HEK293T (cell line): ENCODE data around the gene CTPS1.

Experiments
- CTCF ChIA-PET: fragments of 350-600 bp; formaldehyde crosslinking; extraction: SDS; loops from one replicate; lab custom pipeline; 2021; ENCODE audit warnings: antibody characterized with exemption, inconsistent platforms; lab: Yijun Ruan, JAX
- POLR2A ChIA-PET: fragments of 350-600 bp; formaldehyde crosslinking; extraction: SDS; loops from one replicate; lab custom pipeline; 2020; ENCODE audit warnings: antibody characterized with exemption, inconsistent platforms; lab: Yijun Ruan, JAX
- DNase-seq: peaks from one replicate; pipeline ENCODE4 v3.0.0; 2012; ENCODE audit warnings: mixed read lengths; ENCODE audit errors: extremely low spot score
- ARNT ChIP-seq: fragments of 450-650 bp; IDR thresholded peaks from 2 replicates; pipeline ENCODE4 v1.6.1; 2017; ENCODE audit warnings: mild to moderate bottlenecking
- BHLHE40 ChIP-seq: fragments of 450-650 bp; IDR thresholded peaks from 2 replicates; pipeline ENCODE4 v1.6.1; 2016; ENCODE audit warnings: mild to moderate bottlenecking, moderate library complexity, borderline replicate concordance
- CTBP1 ChIP-seq: fragments of 450-650 bp; IDR thresholded peaks from 2 replicates; pipeline ENCODE4 v1.6.1; 2016; ENCODE audit warnings: borderline replicate concordance
- ELF4 ChIP-seq: fragments of 450-650 bp; IDR thresholded peaks from 2 replicates; pipeline ENCODE4 v1.6.1; 2017; ENCODE audit warnings: antibody characterized with exemption
- FOXA1 ChIP-seq: fragments of 450-650 bp; IDR thresholded peaks from 2 replicates; pipeline ENCODE4 v1.6.1; 2016; ENCODE audit warnings: mild to moderate bottlenecking
- FOXK2 ChIP-seq: fragments of 450-650 bp; IDR thresholded peaks from 2 replicates; pipeline ENCODE4 v1.6.1; 2016; ENCODE audit warnings: mild to moderate bottlenecking
- FOXM1 ChIP-seq: fragments of 450-650 bp; IDR thresholded peaks from 2 replicates; pipeline ENCODE4 v1.6.1; 2017; ENCODE audit warnings: mild to moderate bottlenecking, borderline replicate concordance
- HDGF ChIP-seq: fragments of 450-650 bp; IDR thresholded peaks from 2 replicates; pipeline ENCODE4 v1.6.1; 2017; ENCODE audit warnings: antibody characterized with exemption, borderline replicate concordance
- L3MBTL2 ChIP-seq: fragments of 450-650 bp; conservative IDR thresholded peaks from 2 replicates; pipeline ENCODE4 v1.6.1; 2016; ENCODE audit warnings: mild to moderate bottlenecking
- LEF1 ChIP-seq: fragments of 450-650 bp; IDR thresholded peaks from 2 replicates; pipeline ENCODE4 v1.6.1; 2017; ENCODE audit warnings: mild to moderate bottlenecking, borderline replicate concordance
- NFRKB ChIP-seq: fragments of 450-650 bp; IDR thresholded peaks from 2 replicates; pipeline ENCODE4 v1.6.1; 2016; ENCODE audit warnings: mild to moderate bottlenecking, moderate library complexity
- SP1 ChIP-seq: fragments of 450-650 bp; IDR thresholded peaks from 2 replicates; pipeline ENCODE4 v1.6.1; 2017
- SUZ12 ChIP-seq: fragments of 450-650 bp; IDR thresholded peaks from 2 replicates; pipeline ENCODE4 v1.6.1; 2016; ENCODE audit warnings: mild to moderate bottlenecking
- TARDBP ChIP-seq: fragments of 450-650 bp; IDR thresholded peaks from 2 replicates; pipeline ENCODE4 v1.6.1; 2016
- ZNF384 ChIP-seq: fragments of 450-650 bp; IDR thresholded peaks from 2 replicates; pipeline ENCODE4 v1.6.1; 2016
- TF ChIP-seq, protein P1 (sequence below): fragments of 450-650 bp; IDR thresholded peaks from 2 replicates; pipeline ENCODE4 v1.6.1; 2016

CTPS1 gene

DNA sequence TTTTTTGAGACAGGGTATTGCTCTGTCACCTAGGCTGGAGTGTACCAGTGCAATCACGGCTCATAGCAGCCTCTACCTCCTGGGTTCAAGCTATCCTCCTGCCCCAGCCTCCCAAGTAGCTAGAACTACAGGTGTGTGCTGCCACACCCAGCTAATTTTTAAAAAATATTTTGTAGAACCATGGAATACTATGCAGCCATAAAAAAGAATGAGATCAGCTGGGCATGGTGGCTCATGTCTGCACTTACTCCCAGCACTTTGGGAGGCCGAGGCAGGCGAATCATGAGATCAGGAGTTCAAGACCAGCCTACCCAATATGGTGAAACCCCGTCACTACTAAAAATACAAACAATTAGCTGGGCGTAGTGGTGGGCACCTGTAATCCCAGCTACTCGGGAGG lies 29.9 kb upstream of the CTPS1 start:
- no peak for DNase-seq
- CTCF ChIA-PET, result interaction anchor here (0.7 to 5.6 kb wide), 10 partner anchors 10 to 175 kb away, joined by 3 to 58 read pairs (median 7); partner anchors contain the start of gene CITED4
- TF ChIP-seq FOXK2 (no peak), ZNF384 (no peak), TARDBP (no peak), HDGF (no peak), BHLHE40 (no peak), SP1 (no peak)
- TF ChIP-seq, protein P1, sequence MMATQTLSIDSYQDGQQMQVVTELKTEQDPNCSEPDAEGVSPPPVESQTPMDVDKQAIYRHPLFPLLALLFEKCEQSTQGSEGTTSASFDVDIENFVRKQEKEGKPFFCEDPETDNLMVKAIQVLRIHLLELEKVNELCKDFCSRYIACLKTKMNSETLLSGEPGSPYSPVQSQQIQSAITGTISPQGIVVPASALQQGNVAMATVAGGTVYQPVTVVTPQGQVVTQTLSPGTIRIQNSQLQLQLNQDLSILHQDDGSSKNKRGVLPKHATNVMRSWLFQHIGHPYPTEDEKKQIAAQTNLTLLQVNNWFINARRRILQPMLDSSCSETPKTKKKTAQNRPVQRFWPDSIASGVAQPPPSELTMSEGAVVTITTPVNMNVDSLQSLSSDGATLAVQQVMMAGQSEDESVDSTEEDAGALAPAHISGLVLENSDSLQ, result no peak
- POLR2A ChIA-PET, result interaction anchor here (2.0 to 2.1 kb wide), 2 partner anchors 87 kb away, joined by 7 to 9 read pairs; partner anchors contain the start of gene CITED4

DNA sequence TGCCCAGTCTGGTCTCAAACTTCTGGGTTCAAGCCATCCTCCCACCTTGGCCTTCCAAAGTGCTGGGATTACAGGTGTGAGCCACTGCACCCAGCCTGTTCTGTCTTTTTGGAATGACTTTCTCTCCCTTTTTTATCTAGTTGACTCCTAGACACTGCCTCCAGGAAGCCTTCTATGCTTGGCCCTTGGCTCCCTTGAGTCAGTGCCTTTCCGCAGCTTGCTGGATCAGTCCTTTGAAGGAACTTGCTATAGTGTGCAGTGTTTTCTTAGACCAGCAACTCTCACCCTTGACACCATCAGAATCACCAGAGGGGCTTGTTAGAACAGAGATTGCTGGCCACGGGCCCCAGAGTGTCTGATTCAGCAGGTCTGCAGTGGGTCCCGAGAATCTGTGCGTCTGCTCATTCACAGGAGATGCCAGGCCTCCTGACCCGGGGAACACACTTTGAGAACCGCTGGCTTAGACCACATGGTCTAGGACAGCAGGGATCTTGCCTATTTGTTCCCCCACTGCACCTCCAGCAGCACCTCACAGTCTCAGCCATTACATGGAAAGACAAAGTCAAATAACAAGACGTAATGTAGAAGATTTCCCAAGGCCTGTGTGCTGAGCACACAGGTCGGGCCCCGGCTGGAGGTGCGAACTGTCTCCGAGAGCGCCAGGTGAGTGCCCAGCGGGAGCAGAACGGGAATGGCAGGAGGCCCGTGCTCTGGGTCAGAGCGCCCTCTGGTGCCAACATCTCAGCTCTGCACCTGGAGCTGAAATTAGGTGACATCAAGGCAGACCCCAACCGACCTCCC lies 27.4 kb upstream of the CTPS1 start:
- TF ChIP-seq L3MBTL2 (peak; percentile 48), BHLHE40 (no peak)
- peak; percentile 87 for DNase-seq
- POLR2A ChIA-PET, result interaction anchor here (1.0 kb wide), 1 partner anchor 90 kb away, joined by 4 read pairs; the partner anchor contains the start of gene CITED4
- CTCF ChIA-PET, result interaction anchor here (0.6 to 5.6 kb wide), 12 partner anchors 10 to 458 kb away, joined by 3 to 58 read pairs (median 4); partner anchors contain the start of gene CITED4

DNA sequence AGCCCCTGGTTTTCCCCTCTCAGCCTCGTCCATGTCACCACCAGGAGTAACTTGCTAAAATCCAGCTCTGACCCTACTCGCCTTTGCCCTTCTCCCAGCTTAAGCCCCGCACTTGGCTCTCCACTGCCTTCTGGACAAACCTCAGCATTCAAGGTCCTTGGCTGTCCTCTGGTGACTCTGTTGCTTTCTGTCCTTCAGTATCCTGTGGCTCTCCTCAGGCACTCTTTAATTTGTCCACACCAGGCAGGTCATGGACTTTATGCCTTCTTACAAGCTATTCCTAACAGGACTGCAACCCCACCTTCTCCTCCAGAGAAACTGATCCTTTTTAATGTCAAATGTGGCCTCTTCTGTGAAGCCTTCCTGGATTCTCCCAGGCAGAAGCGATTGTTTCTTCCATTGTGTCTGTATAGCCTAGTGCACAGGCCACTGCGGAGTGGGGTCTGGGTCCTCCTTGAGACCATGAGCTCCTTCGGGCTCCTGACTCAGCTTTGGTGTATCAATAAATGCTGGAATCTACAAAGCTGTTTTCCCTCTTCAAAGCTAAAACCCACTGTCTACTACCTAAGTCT lies 26.7 kb upstream of the CTPS1 start:
- TF ChIP-seq LEF1 (no peak), HDGF (no peak), SP1 (no peak), BHLHE40 (no peak), L3MBTL2 (no peak)
- ChIA-PET CTCF (interaction anchor here (0.6 to 5.6 kb wide), 12 partner anchors 9 to 457 kb away, joined by 3 to 58 read pairs (median 4); partner anchors contain the start of gene CITED4), POLR2A (interaction anchor here (1.0 kb wide), 1 partner anchor 90 kb away, joined by 4 read pairs; the partner anchor contains the start of gene CITED4)
- no peak for DNase-seq

DNA sequence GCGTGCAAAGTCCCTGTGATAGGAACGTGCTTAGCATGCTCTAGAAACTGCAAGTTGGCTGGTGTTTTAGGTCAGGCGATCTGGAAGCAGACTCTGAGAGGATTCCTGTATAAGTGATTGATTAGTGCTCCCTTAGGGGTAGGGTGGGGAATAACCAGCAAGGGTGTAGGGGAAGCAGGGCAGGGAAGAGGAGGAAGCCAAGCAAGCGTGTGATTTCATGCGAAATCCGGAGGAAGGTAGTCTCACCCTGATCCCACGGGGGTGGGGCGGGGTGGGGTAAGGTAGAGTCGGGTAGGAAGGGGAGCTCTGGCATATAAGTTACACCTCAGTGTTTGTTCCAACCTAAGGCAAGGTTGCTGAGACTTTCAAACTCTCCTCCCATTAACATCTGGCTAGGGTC lies 24.9 kb upstream of the CTPS1 start:
- DNase-seq, result no peak
- ChIA-PET CTCF (interaction anchor here (1.0 to 1.9 kb wide), 3 partner anchors 11 to 180 kb away, joined by 4 to 14 read pairs (median 4); no protein-coding TSS in a partner anchor), POLR2A (no interaction called here)
- TF ChIP-seq, protein P1, result no peak
- TF ChIP-seq FOXA1 (no peak), L3MBTL2 (no peak), HDGF (no peak), SUZ12 (no peak), NFRKB (no peak), ZNF384 (no peak)

DNA sequence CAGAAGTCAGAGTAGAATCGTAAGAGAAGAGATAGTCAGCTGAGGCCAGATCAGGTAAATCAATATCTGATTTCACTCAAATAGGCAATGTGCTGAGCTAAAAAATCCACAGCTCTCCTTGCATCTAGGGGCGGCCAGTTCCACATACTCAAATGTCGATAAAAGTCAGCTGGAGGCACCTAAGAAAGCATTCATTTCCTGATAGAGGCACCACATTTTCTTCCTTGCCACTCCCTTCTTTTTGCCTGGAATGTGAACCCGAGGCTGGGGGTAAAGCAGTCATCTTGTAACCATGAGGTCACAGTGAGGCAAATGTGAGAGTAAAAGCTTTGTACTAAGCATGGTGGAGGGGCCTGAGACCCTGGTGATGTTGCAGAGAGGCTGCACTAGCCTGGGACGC lies 24.2 kb upstream of the CTPS1 start:
- ChIA-PET POLR2A (no interaction called here), CTCF (interaction anchor here (1.0 to 1.9 kb wide), 3 partner anchors 11 to 181 kb away, joined by 4 to 14 read pairs (median 4); no protein-coding TSS in a partner anchor)
- no peak for DNase-seq
- TF ChIP-seq ELF4 (no peak), L3MBTL2 (no peak), FOXM1 (no peak), ZNF384 (no peak), CTBP1 (no peak), ARNT (no peak), HDGF (no peak), FOXA1 (no peak), NFRKB (no peak), SP1 (no peak), SUZ12 (no peak), BHLHE40 (no peak)
- TF ChIP-seq, protein P1, result no peak

DNA sequence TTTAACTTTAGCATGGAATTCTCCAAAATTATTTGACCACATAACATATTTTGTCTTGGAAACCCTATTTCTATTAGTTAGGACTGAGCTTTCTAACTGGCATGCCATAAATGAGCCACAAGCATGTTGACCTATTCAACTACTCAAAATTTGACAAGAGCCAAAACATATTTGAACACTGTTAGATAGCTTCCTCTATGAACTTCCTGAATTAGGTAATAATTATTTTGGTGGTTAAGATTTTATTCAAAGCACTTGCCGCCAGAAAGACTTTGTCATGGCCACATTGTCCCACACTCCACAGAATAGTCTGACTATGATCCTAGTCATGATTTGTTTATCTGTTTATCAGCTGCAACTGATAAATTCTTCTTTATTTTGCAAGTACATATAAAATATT lies 23.1 kb upstream of the CTPS1 start:
- no peak for DNase-seq
- TF ChIP-seq FOXK2, result no peak
- no peak for TF ChIP-seq L3MBTL2
- TF ChIP-seq, protein P1, result no peak
- TF ChIP-seq ARNT, result no peak
- no peak for TF ChIP-seq HDGF
- no peak for TF ChIP-seq CTBP1
- TF ChIP-seq SP1, result no peak
- TF ChIP-seq ZNF384, result no peak
- no peak for TF ChIP-seq ELF4
- TF ChIP-seq BHLHE40, result no peak
- TF ChIP-seq FOXM1, result no peak
- no peak for TF ChIP-seq SUZ12
- no peak for TF ChIP-seq FOXA1
- no peak for TF ChIP-seq TARDBP
- TF ChIP-seq NFRKB, result no peak
- no peak for TF ChIP-seq LEF1
- ChIA-PET POLR2A (no interaction called here), CTCF (interaction anchor here (0.6 to 1.9 kb wide), 2 partner anchors 108 to 875 kb away, joined by 3 to 14 read pairs; no protein-coding TSS in a partner anchor)
